Kidney epithelial cell (primary cell): ENCODE results near the gene CTSO. TPM values are rescaled to one million over a fixed set of nuclear protein-coding genes. Genes with fewer than 3 reads are reported as not detected.

Experiments used
- DNase-seq: peaks from one replicate; pipeline ENCODE4 v3.0.0-alpha.2; 2010; ENCODE audit warnings: low read depth
- H3K27me3 ChIP-seq: 2 replicates; pipeline ENCODE4 v1.6.0; 2011; ENCODE audit warnings: low read length; ENCODE audit not compliant: control insufficient read depth, insufficient read depth
- H3K36me3 ChIP-seq: 2 replicates; pipeline ENCODE4 v1.5.1; 2011; ENCODE audit warnings: low read length; ENCODE audit not compliant: control insufficient read depth, insufficient read depth
- H3K4me3 ChIP-seq: 2 replicates; pipeline ENCODE4 v1.5.1; 2011; ENCODE audit warnings: low read depth, mild to moderate bottlenecking, control low read depth, low read length
- CTCF ChIP-seq: IDR thresholded peaks from 2 replicates; pipeline ENCODE4 v1.5.1; 2011; ENCODE audit warnings: mild to moderate bottlenecking, moderate library complexity, low read length, control low read depth, inconsistent platforms; ENCODE audit not compliant: insufficient read depth, poor library complexity, severe bottlenecking
- total RNA-seq: library from RNA; depleted of rRNA; stranded (reverse); fragments of >200 nt; gene quantifications from 2 replicates; pipeline ENCODE4 v1.2.3, GENCODE V29; 2015

CTSO gene
- total RNA-seq, 1 donor from 2014 or later: 11.9 TPM

DNA sequence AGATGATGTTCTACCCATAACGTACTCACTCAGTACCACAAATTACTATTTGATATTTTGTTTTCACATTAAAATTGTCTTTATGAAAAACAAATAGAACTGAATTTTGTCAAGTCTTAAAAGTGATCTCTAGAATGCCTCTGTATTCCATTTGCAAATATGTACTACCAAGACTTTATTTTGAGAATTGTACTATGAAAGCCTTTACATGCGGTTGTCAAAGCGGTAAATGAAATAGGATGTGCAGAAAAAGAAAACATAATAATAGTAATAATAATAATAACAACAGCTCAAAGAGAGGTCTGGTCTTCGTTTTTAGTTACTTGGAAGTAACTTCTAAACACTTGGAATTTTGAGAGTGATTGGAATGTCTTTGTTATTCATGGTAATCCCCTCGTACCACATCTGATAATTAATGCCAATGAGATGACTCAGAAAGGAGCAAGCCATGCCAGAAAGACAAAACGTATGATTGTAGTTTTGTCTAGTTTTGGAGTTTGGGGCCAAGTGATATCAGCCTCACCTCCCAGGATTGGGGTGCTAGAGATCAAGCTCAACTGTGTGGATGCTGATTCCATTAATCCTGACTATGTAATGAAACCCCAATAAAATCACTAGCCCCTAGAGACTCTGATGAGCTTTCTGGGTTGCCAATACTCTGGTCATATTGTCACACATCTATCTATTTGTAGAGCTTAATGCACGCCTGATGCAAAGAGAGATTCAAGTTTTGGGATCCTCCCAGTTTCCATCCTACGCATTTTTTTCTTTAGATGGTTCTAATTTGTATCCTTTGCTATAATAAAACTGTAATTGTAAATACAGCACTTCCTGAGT, 20.2 kb upstream of the CTSO start:
- Histone ChIP-seq H3K4me3 (no peak overlapping the region), H3K27me3 (no peaks in the 10 kb centered on the region), H3K36me3 (no peaks in the 10 kb centered on the region)
- no peak for TF ChIP-seq CTCF
- no peak for DNase-seq

GRCh38 chr4:155972098-155972497, 18.4 kb upstream of the CTSO start:
- DNase-seq: no peak

GRCh38 chr4:155966731-155967395, 13.2 kb upstream of the CTSO start:
- no peak for TF ChIP-seq CTCF
- no peak overlapping the region for H3K4me3 ChIP-seq
- no peaks in the 10 kb centered on the region for H3K27me3 ChIP-seq
- no peak for DNase-seq
- H3K36me3 ChIP-seq: no peaks in the 10 kb centered on the region

More at GRCh38 chr4:155972098-155972497, 18.4 kb upstream of the CTSO start:
- peak; percentile 40 for TF ChIP-seq CTCF
- Histone ChIP-seq H3K27me3 (no peaks in the 10 kb centered on the region), H3K36me3 (no peaks in the 10 kb centered on the region), H3K4me3 (no peak overlapping the region)

DNA sequence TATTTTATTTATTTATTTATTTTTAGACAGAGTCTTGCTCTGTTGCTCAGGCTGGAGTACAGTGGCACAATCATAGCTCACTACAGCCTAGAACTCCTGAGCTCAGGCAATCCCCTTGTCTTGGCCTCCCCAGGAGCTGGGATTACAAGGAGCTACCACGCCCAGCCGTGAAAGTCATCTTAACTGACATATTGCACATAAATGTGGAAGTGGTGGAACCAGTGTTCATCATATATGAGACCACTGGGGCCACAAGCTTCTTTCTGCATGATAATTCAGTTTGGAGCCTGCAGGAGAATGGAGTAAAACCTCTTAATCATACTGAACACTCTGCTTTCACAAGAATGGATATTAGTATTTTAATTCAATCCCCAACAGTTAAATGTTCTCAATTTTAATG, 12.5 kb upstream of the CTSO start:
- no peak for DNase-seq
- H3K36me3 ChIP-seq: no peaks in the 10 kb centered on the region
- no peaks in the 10 kb centered on the region for H3K27me3 ChIP-seq
- no peak for TF ChIP-seq CTCF
- no peak overlapping the region for H3K4me3 ChIP-seq

DNA sequence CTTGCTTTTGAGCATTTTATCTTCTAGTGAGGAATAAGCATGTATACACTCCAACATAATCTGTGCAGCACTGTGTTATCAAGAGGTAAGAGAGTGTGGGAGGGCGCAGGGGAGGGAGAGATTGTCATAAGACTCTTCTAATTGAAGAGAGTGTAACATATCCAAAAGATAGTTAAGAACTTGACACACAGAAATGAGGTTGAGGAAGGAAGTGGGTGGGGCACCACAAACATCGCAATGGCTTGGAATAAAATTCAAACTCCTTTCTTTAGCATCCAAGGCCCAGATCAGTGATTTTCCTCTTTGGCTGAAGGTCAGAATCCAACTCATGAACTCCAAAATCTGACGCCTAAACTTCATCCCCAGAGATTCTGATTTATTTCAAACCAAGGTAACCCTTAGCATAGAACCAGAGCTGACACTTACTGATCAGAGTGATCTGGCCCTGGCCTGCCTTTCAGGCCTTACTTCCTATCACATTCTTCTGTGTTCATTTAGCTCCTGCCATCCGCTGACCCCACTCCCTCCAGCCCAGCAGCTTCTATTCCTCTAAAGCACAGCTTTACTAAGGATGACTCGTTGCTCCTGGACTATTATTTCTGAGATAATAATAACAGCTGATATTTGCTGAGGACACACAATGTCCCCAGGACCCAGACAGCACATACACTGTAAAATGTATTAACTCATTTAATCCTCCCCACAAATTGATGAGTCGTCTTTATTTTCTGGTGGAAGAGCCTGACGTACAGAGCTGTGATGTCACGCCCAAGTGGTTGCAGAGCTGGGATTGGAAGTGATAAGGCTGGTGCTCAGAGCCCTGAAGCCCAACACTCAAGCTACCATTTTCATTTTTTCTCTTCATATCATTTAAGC, 10.6 kb upstream of the CTSO start:
- Histone ChIP-seq H3K4me3 (no peak overlapping the region), H3K27me3 (no peaks in the 10 kb centered on the region), H3K36me3 (no peaks in the 10 kb centered on the region)
- TF ChIP-seq CTCF: no peak
- no peak for DNase-seq
